Activated CD4-positive, CD25-positive, alpha-beta regulatory T cell treated with anti-CD3 and anti-CD28 coated beads, Interleukin-2, amount 50 U/mL, for 24 hours (primary cell): ENCODE results near the gene RGS18.
"Not testable (repeated sequence)": the region's sequence is repeated elsewhere in the genome, so short reads cannot be mapped to it uniquely, and the experiment has no call there.

Experiments
- ATAC-seq, 2 donors: fragments of 150-1000 bp; cut with Tn5 transposase; one replicate each; pipeline ENCODE4 v1.10.0; 2021; ENCODE audit warnings: mild to moderate bottlenecking in 1 of 2, moderate library complexity in 1 of 2

Gene RGS18

GRCh38 chr1:192167911-192168700, 9.8 kb downstream of the RGS18 start:
- no peak for ATAC-seq

- ATAC-seq = no peak
Measured at GRCh38 chr1:192168964-192169363, 10.7 kb downstream of the RGS18 start.

GRCh38 chr1:192170196-192170984, 12.1 kb downstream of the RGS18 start:
- ATAC-seq = no peak

GRCh38 chr1:192171123-192171522, 12.9 kb downstream of the RGS18 start:
- ATAC-seq = no peak

GRCh38 chr1:192175971-192176370, 17.7 kb downstream of the RGS18 start:
- no peak for ATAC-seq

- no peak for ATAC-seq
Measured at GRCh38 chr1:192183788-192184187, 25.5 kb downstream of the RGS18 start.

- no peak for ATAC-seq
Measured at GRCh38 chr1:192186197-192186596, 27.9 kb downstream of the RGS18 start.

GRCh38 chr1:192190066-192190465, 31.8 kb downstream of the RGS18 start:
- ATAC-seq = no peak

- ATAC-seq = no peak
Measured at GRCh38 chr1:192201303-192201702, 43.0 kb downstream of the RGS18 start.

GRCh38 chr1:192224396-192224795, 66.1 kb downstream of the RGS18 start:
- ATAC-seq = no peak

- ATAC-seq = no peak
Measured at GRCh38 chr1:192224846-192225245, 66.6 kb downstream of the RGS18 start.

GRCh38 chr1:192225266-192225665, 67.0 kb downstream of the RGS18 start:
- ATAC-seq = no peak

GRCh38 chr1:192225703-192226102, 67.4 kb downstream of the RGS18 start:
- no peak for ATAC-seq

GRCh38 chr1:192227330-192227729, 69.1 kb downstream of the RGS18 start:
- no peak for ATAC-seq

- ATAC-seq = not testable (repeated sequence)
Measured at GRCh38 chr1:192227980-192228379, 69.7 kb downstream of the RGS18 start.

GRCh38 chr1:192232817-192233417, 74.7 kb downstream of the RGS18 start:
- no peak for ATAC-seq

- no peak for ATAC-seq
Measured at GRCh38 chr1:192235127-192235526, 76.9 kb downstream of the RGS18 start.
